GOT3 (cell line): ENCODE data around the gene AWAT1.
"Not testable (repeated sequence)": the region's sequence is repeated elsewhere in the genome, so short reads cannot be mapped to it uniquely, and the experiment has no call there.

Experiments
- DNase-seq: peaks from one replicate; lab custom pipeline; 2025; ENCODE audit warnings: mixed read lengths; lab: John Stamatoyannopoulos, UW

The AWAT1 gene

DNA sequence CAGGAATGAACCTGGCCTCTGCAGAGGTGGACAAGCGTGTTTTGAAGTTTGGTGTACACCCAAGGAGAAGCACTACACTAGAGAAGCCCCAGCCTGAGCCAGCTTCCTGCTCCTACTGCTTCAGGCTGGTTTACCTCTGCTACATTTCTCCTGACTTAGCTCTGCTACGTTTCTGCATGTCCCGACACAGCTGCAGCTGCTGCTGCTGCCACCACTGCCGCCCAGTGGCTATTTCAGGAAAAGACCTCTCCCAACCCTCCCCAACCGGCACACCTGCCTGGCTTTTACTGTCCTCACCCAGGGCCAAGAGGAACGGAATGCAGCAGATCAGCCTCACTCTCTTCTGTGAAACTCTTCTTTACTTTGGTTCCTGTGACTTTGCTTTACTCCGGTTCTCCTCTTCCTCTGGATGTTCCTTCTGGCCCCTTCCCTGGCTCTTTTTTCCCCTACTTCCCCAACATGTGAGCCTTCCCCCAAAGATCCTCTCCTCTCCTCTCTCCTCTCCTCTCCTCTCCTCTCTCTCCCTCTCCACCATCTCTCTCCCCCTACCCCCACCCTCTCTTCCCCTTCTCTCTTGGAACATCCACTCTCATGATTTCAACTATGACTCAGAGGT, 28.6 kb downstream of the AWAT1 start:
- no peak for DNase-seq

- no peak for DNase-seq
Measured at GRCh38 chrX:70264784-70265183, 30.3 kb downstream of the AWAT1 start.

DNA sequence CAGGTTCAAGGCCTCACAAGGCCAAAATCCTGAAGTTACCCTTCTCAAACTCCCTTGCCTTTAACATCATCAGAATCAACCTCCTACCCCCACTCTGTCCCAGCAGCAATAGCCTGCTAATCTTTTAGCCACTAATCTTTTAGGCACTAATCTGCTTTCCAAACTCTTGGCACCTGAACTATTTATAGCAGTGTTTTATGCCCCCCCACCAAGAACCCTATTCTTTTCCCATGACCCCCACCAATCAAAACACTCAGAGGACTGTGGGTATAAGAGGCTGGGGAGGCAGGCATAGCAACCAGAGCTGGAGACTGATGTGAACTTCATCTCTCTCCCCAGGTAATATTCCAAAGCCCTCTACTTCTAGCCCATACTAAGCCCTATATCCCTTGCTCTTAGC, 33.6 kb downstream of the AWAT1 start, which contains the start of gene ARR3:
TSS of gene ARR3 (plus strand) at position 301 of the 400 bp plus-strand sequence. CDS start 1,052 bp downstream, outside the sequence.
- DNase-seq: no peak

GRCh38 chrX:70274029-70274428, 39.6 kb downstream of the AWAT1 start:
- DNase-seq: not testable (repeated sequence)

GRCh38 chrX:70279081-70279480, 44.6 kb downstream of the AWAT1 start:
- no peak for DNase-seq

GRCh38 chrX:70280573-70280972, 46.1 kb downstream of the AWAT1 start:
- no peak for DNase-seq

DNA sequence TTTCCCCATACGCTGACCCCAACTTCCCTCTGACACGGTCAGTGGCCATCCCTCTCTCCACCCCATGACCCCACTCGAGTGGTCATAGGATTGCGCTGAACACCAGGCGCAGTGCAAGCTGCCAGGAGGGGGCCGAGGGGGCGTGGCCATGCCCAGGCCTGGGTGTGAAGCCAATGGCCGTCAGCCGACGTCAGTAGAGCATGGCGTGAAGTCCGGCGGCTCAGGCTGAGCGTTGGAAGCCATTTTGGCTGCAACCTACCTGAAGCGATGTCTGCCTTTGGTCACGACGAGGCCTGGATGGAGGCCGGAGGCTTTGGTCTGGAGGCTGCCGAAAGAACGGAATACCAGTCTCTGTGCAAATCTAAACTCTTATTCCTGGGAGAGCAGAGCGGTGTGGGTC, 47.5 kb downstream of the AWAT1 start, which contains the start of gene RAB41:
TSS of gene RAB41 (plus strand) at position 222 of the 400 bp plus-strand sequence. CDS start at position 268, 46 bp downstream.
- DNase-seq: no peak

DNA sequence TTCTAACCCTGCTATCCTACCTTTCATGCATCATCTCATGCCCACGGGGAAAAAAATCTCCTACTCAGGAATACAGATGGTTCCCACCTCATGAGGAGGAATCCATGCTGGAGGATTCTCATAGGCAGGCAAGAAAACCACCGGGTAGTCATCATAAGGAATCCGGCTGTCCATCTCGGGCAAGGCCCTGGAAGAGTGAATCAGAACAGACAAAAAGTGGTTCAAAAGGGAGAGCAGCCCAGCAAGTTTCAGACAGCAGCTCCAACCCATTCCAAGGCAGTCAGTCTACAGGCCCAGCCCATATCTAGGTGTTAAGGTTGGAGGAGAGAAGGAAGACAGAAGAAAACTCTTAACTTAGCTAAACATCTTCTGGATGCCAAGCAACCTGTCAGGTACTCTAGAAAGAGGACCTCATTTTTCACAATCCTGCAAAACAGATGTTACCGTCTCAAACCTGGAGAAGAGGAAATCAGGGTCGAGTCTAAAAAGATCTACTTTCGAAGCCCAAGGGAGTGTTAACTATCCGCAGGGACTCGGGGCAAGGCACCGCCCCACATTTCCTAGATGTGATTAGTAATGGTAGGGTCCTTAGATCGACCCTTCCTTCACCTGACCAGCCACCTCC, 54.8 kb downstream of the AWAT1 start:
- no peak for DNase-seq
